GM12801 (cell line): ENCODE results near the gene BCL2L15.

Experiments used
- TF ChIP-seq, protein P1 (sequence below): IDR thresholded peaks from one replicate; pipeline ENCODE4 v1.5.1; 2011; ENCODE audit warnings: control low read depth; ENCODE audit not compliant: insufficient read length; ENCODE audit errors: extremely low read depth

The BCL2L15 gene

DNA sequence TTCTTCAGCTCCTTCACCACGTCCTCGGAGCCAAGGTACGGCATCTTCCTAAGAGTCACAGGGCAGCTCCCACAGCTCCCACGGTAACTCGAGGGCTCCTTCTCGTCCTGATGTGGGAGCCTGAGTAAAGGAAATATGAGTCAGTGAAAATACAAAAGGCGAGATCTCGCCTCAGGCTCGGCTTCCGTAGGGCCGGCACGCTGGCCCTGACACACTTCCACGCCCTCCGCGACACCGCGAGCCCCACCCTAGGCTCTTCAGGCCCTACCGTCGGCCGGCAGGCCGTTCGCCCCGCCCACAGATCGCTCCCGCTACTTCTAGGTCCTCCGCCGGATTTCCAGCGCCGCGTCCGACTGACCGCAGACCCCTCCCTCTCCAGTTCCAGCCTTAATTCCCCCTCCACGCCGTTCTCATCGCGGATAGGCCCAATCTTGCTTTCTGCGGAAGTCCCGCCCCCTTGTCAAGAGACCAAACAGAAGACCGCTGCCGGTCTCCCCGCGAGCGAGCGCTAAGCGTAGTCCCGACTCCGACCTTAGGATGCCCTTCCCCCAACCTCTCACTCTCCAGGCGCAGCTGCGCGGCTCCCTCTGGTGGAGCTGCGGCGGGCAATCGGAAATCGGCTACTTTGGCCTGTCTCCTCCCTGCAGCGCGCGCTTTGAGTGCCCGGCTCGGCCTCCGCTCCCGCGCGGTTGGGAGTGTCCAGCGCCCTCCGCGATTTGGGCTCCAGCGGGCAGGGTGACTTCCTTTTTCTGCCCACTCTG, 17.5 kb upstream of the BCL2L15 start, which contains the start of the genes AP4B1 and DCLRE1B:
Gene AP4B1, minus strand, starts transcription at position 126 of the 761 bp plus-strand sequence. Its CDS starts 82 bp downstream, at position 44.
Gene DCLRE1B, plus strand, starts transcription at position 653 of the 761 bp plus-strand sequence. CDS start 261 bp downstream, outside the sequence.
- TF ChIP-seq, protein P1, sequence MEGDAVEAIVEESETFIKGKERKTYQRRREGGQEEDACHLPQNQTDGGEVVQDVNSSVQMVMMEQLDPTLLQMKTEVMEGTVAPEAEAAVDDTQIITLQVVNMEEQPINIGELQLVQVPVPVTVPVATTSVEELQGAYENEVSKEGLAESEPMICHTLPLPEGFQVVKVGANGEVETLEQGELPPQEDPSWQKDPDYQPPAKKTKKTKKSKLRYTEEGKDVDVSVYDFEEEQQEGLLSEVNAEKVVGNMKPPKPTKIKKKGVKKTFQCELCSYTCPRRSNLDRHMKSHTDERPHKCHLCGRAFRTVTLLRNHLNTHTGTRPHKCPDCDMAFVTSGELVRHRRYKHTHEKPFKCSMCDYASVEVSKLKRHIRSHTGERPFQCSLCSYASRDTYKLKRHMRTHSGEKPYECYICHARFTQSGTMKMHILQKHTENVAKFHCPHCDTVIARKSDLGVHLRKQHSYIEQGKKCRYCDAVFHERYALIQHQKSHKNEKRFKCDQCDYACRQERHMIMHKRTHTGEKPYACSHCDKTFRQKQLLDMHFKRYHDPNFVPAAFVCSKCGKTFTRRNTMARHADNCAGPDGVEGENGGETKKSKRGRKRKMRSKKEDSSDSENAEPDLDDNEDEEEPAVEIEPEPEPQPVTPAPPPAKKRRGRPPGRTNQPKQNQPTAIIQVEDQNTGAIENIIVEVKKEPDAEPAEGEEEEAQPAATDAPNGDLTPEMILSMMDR: no peak

DNA sequence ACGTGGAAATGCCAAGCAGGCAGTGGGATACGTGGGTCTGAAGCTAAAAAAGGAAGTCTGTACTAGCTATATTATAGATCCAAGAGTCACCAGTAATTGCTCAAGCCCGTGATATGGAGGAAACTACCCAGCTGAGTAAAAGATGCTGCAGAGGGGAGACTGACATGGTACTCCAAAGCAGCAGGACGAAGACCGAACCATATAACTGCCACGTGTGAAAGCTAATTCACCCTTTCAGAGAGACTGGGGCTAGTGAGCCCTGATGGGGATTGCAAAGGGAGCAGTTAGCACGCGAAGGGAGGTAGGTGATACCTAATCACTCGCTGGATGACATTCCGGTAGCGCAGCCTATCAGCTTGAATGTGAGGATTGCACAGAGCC, 16.9 kb upstream of the BCL2L15 start:
- TF ChIP-seq, protein P1: no peak

DNA sequence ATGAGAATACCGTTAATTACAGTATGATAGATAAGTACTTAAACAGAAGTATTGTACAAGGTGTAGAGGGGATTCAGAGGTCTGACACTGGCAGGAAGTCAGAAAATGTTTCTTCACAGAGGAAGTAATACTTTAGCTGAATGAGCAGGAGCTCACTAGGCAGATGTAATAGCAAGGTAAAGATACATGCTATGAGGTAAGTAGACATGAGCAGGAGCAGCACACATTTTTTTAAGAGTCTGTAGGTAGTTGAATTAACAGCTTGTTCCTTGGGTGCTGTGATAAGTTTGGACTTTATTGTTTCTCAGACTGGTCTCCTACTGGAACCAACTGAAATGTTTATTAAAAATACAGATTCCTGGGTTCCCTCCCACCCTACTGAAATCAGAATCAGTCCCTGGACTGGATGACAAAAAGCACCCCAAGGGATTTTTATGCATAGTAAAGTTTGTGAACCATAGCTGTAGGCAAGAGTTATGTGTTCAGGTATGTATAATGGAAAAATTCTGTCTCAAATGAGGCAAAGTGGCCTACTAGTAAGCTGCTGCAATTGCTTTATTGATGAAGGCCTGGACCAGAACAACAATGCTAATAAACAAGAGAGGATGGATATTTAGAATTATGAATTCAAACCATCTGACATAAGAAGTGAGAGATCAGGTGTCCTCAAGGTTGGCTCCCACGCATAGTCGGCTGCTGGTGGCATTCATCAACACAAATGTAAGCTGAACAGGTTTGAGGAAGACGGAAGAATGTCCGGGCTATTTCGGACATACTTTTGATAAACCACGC, 16.3 kb upstream of the BCL2L15 start:
- TF ChIP-seq, protein P1: no peak

- TF ChIP-seq, protein P1: no peak
Measured at GRCh38 chr1:113901191-113901590, 13.8 kb upstream of the BCL2L15 start.

DNA sequence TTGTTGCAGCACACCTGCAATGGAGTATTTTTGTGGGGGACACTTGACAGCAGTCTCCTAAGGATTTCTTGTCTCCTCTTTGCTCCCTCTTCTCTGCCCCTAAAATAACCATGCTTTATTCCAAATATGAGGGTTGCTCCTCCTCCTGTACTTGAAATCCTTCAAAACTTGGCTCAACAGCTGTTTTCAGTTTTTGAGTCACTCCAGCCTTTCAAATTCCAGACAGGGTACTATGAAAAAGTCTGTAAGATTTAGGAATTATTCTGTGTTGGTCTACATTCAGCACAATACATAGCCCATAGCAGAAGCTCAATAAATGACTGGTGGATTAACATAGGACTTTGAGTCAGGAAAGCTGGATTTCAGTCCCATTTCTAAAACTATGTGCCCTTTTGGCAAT, 11.7 kb upstream of the BCL2L15 start:
- TF ChIP-seq, protein P1: no peak

GRCh38 chr1:113898241-113898814, 10.9 kb upstream of the BCL2L15 start:
- TF ChIP-seq, protein P1: no peak

GRCh38 chr1:113895961-113896360, 8.6 kb upstream of the BCL2L15 start:
- TF ChIP-seq, protein P1: no peak
